ENCODE measurements around the gene MAP4K2. TPM values are rescaled to one million over a fixed set of nuclear protein-coding genes. Genes with fewer than 3 reads are reported as not detected.

The MAP4K2 gene
- total and polyA plus RNA-seq, 2 of the 13 experiments (the other 11 are each of a cell fraction or from before 2014, with no cell fraction given) = 8.3 to 17.6 TPM

- no peak for TF ChIP-seq U2AF1 (optimal IDR thresholded peaks at IDR 0.05; ENCODE audit: low read depth, low read length)
- no peak for TF ChIP-seq ATF7 (IDR thresholded peaks at IDR 0.05)
- no peak for TF ChIP-seq ATF7 (CRISPR knock-in tag; IDR thresholded peaks at IDR 0.05)
- TF ChIP-seq NR0B2 (CRISPR knock-in tag; IDR thresholded peaks at IDR 0.05) = no peak
- TF ChIP-seq THRA (CRISPR knock-in tag; IDR thresholded peaks at IDR 0.05; ENCODE audit: borderline replicate concordance) = no peak
- TF ChIP-seq ZNF572 (CRISPR knock-in tag; IDR thresholded peaks at IDR 0.05) = 0 out of 2 replicates have a peak, but pooled peaks have one; percentile 8
- no TSS peak for BruUV-seq (replicated peaks)
- no peaks in the 10 kb centered on the region; a peak in 1 of 5 replicates for H3K27me3 ChIP-seq (ENCODE audit: control insufficient read depth in 1 of 2, insufficient read depth in 2 of 2, low read length in 2 of 2)
- H2AFZ ChIP-seq (ENCODE audit: low read length) = no peak overlapping the region
- H3K79me2 ChIP-seq (ENCODE audit: insufficient read depth, low read length) = no peaks in the 10 kb centered on the region
- H3K4me3 ChIP-seq (replicated peaks in 1 of 3; ENCODE audit: insufficient read depth in 1 of 3, low read depth in 2 of 3, low read length in 3 of 3) = peak overlapping the region in 1 of 3 experiments; percentile 32; a peak in 1 of 6 replicates
- ChIA-PET CTCF (ENCODE audit: low intra/inter-chr PET ratio, low total read pairs) (interaction anchor here (1.3 to 4.5 kb wide), 2 partner anchors 45 to 61 kb away, joined by 3 to 72 read pairs; no protein-coding TSS in a partner anchor), POLR2A (interaction anchor here (0.9 to 4.7 kb wide), 11 partner anchors 22 to 263 kb away, joined by 3 to 30 read pairs (median 4); partner anchors contain the start of genes EHD1, GPHA2 and TM7SF2)
- H3K4me1 ChIP-seq (ENCODE audit: insufficient read depth, low read length) = peaks cover 65% of the 10 kb centered on the region
- ATAC-seq (no peak), DNase-seq (ENCODE audit: low spot score) (no peak), FAIRE-seq (no peak)
- H3K27ac ChIP-seq (ENCODE audit: extremely low read length, insufficient read depth, low read length) = no peak overlapping the region
- in situ Hi-C loops (cut with HindIII; ENCODE audit: extremely low pct_ligation_motif_present, low pct_unique_long_range_greater_than_20kb) (loop anchor here (5.0 kb wide), 1 partner anchor 44 kb away; no protein-coding TSS in a partner anchor), intact Hi-C loops (cut with micrococcal nuclease; ENCODE audit: unreplicated experiment) (loop anchor here (5.0 to 10.0 kb wide), 3 partner anchors 46 to 149 kb away; partner anchors contain the start of genes BATF2 and MAP4K2)
- H3K36me3 ChIP-seq (replicated peaks in 1 of 2; ENCODE audit: control insufficient read depth in 1 of 2, insufficient read depth in 2 of 2, low read length in 2 of 2) = no peaks in the 10 kb centered on the region
- H3K4me2 ChIP-seq (ENCODE audit: low read depth, low read length) = peak overlapping the region; percentile 61
- 50% methylated on average over 4 of the region's 6 CpGs for WGBS (ENCODE audit: low lambda C conversion rate)
- H3K9me3 ChIP-seq (ENCODE audit: low read length) = no peaks in the 10 kb centered on the region
- no peaks in the 10 kb centered on the region for H4K20me1 ChIP-seq (ENCODE audit: insufficient read depth, low read length)
- no peak overlapping the region for H3K9ac ChIP-seq (ENCODE audit: insufficient read depth, low read depth, low read length)
Measured at GRCh38 chr11:64848214-64848825, 45.3 kb upstream of the MAP4K2 start.
